ENCODE results near the gene MTMR12. TPM values are rescaled to one million over a fixed set of nuclear protein-coding genes. Genes with fewer than 3 reads are reported as not detected.

MTMR12 gene
- total and polyA plus RNA-seq, 2 experiments from 2014 or later: 5.5 to 13.4 TPM

- H3K27me3 ChIP-seq (replicated peaks; ENCODE audit: insufficient read depth): no peaks in the 10 kb centered on the region
- H3K9me3 ChIP-seq (ENCODE audit: low read depth): peaks cover under 1% of the 10 kb centered on the region
- no peak overlapping the region for H3K27ac ChIP-seq
- no peaks in the 10 kb centered on the region for H4K20me1 ChIP-seq (ENCODE audit: insufficient read depth)
- H2AFZ ChIP-seq: no peak overlapping the region
- no peak for DNase-seq
- in situ Hi-C loops (cut with MboI): no loop called here
- H3K4me1 ChIP-seq (ENCODE audit: insufficient read depth): no peaks in the 10 kb centered on the region
- H3K4me2 ChIP-seq (ENCODE audit: unreplicated experiment): no peak overlapping the region
- TF ChIP-seq EZH2phosphoT487 (IDR thresholded peaks at IDR 0.05; ENCODE audit: insufficient read depth, low read depth): no peak
- no peak for TF ChIP-seq EZH2 (IDR thresholded peaks at IDR 0.05; ENCODE audit: insufficient read depth, poor library complexity, severe bottlenecking)
- no peaks in the 10 kb centered on the region for H3K36me3 ChIP-seq (ENCODE audit: low read depth)
- H3K4me3 ChIP-seq: no peak overlapping the region
- H3K9ac ChIP-seq: no peak overlapping the region
- no peaks in the 10 kb centered on the region for H3K9me2 ChIP-seq (ENCODE audit: insufficient read depth)
- WGBS, 2 experiments (ENCODE audit: low coverage in 1 of 2, low lambda C conversion rate in 2 of 2, missing lambda C conversion rate in 2 of 2): 69 to 76% methylated on average over 5 of the region's 5 CpGs
- H3K79me2 ChIP-seq (ENCODE audit: insufficient read depth): no peaks in the 10 kb centered on the region
- H3F3A ChIP-seq (ENCODE audit: insufficient read depth): 0 out of 2 replicates have a peak, but pooled peaks cover 5% of the 10 kb centered on the region
Observed at GRCh38 chr5:32182463-32183063, 130.2 kb downstream of the MTMR12 start.

Small RNAs within 50 kb of the gene (small RNA-seq; reads per million reads assigned to genes)
- gene RNU6-1079P (ENCODE audit: low read depth, low replicate concordance) (not detected), gene RNU6-378P (ENCODE audit: low read depth, low replicate concordance) (not detected)

Other genes starting within 250 kb of the MTMR12 start
- gene GOLPH3, start 138.6 kb downstream of the MTMR12 start, total RNA-seq (2014; rRNA removed; shearing (Covaris generic)): 102 and 103 TPM in 2 replicates
- gene GOLPH3, start 138.6 kb downstream of the MTMR12 start, polyA plus RNA-seq (2016; fragmentation: Nextera tagmentation; extraction: Ambion mirVana): 120 and 121 TPM in 2 replicates
- gene ZFR, start 131.8 kb upstream of the MTMR12 start, total RNA-seq (2014; rRNA removed; shearing (Covaris generic)): 110 and 124 TPM in 2 replicates
- gene ZFR, start 131.8 kb upstream of the MTMR12 start, polyA plus RNA-seq (2016; fragmentation: Nextera tagmentation; extraction: Ambion mirVana): 103 and 110 TPM in 2 replicates

Measured in GM23248 (cell line).